SK-N-DZ (cell line): ENCODE data around the gene SAMD13.
"Not testable (repeated sequence)": the region's sequence is repeated elsewhere in the genome, so short reads cannot be mapped to it uniquely, and the experiment has no call there.

Experiments
- DNase-seq: peaks from one replicate; pipeline ENCODE4 v3.0.0-alpha.2; 2015; ENCODE audit warnings: low spot score

The SAMD13 gene

GRCh38 chr1:84283381-84283780 is 18.1 kb upstream of the SAMD13 start:
- DNase-seq = no peak

- DNase-seq = no peak
These were observed 15.4 kb upstream of the SAMD13 start for GRCh38 chr1:84286071-84286470.

GRCh38 chr1:84287389-84287788 is 14.1 kb upstream of the SAMD13 start:
- DNase-seq = not testable (repeated sequence)

GRCh38 chr1:84289169-84289785 is 12.2 kb upstream of the SAMD13 start:
- DNase-seq = no peak

GRCh38 chr1:84291882-84292655 is 9.4 kb upstream of the SAMD13 start:
- no peak for DNase-seq

- DNase-seq = no peak
These were observed 7.7 kb upstream of the SAMD13 start for GRCh38 chr1:84293766-84294165.

- no peak for DNase-seq
These were observed 6.8 kb upstream of the SAMD13 start for GRCh38 chr1:84294751-84295150.

- no peak for DNase-seq
These were observed 3.8 kb upstream of the SAMD13 start for GRCh38 chr1:84297546-84298244.

GRCh38 chr1:84298328-84298683 is 3.2 kb upstream of the SAMD13 start:
- DNase-seq = peak; percentile 40

- peak; percentile 17 for DNase-seq
These were observed 2.6 kb upstream of the SAMD13 start for GRCh38 chr1:84298684-84299535.

- DNase-seq = no peak
These were observed 1.9 kb upstream of the SAMD13 start for GRCh38 chr1:84299536-84300170.

GRCh38 chr1:84300501-84300900 is 1.0 kb upstream of the SAMD13 start:
- DNase-seq = no peak

GRCh38 chr1:84301785-84302385 is 377 bp downstream of the SAMD13 start:
- DNase-seq = no peak

GRCh38 chr1:84303314-84303830 is 1.9 kb downstream of the SAMD13 start:
- DNase-seq = no peak

- DNase-seq = no peak
These were observed 5.9 kb downstream of the SAMD13 start for GRCh38 chr1:84307398-84307797.

- DNase-seq = no peak
These were observed 9.8 kb downstream of the SAMD13 start for GRCh38 chr1:84311296-84311695.

GRCh38 chr1:84319662-84320061 is 18.2 kb downstream of the SAMD13 start:
- no peak for DNase-seq

GRCh38 chr1:84327830-84328229 is 26.3 kb downstream of the SAMD13 start:
- DNase-seq = no peak

- DNase-seq = no peak
These were observed 28.8 kb downstream of the SAMD13 start for GRCh38 chr1:84330125-84330984.

GRCh38 chr1:84339503-84339902 is 38.0 kb downstream of the SAMD13 start:
- no peak for DNase-seq
